ENCODE measurements around the gene TAS2R50.
A peak's percentile ranks its signal among the peaks of the same experiment; 100 is the strongest.

The TAS2R50 gene

GRCh38 chr12:10968765-10969456 is 17.8 kb downstream of the TAS2R50 start:
- TF ChIP-seq GATA2 (IDR thresholded peaks at IDR 0.05; ENCODE audit: low read depth, low read length), result no peak
- TF ChIP-seq GATA3 (IDR thresholded peaks at IDR 0.05; ENCODE audit: low read depth, low read length), result no peak

GRCh38 chr12:10967409-10967808 is 19.3 kb downstream of the TAS2R50 start:
- TF ChIP-seq GATA3 (IDR thresholded peaks at IDR 0.05; ENCODE audit: low read depth, low read length) (no peak), GATA2 (IDR thresholded peaks at IDR 0.05; ENCODE audit: low read depth, low read length) (no peak)

- TF ChIP-seq GATA2 (IDR thresholded peaks at IDR 0.05; ENCODE audit: low read depth, low read length), result no peak
- TF ChIP-seq GATA3 (IDR thresholded peaks at IDR 0.05; ENCODE audit: low read depth, low read length), result no peak
Measured at GRCh38 chr12:10966314-10966713, 20.4 kb downstream of the TAS2R50 start.

GRCh38 chr12:10965476-10965875 is 21.2 kb downstream of the TAS2R50 start:
- TF ChIP-seq GATA2 (IDR thresholded peaks at IDR 0.05; ENCODE audit: low read depth, low read length) (no peak), GATA3 (IDR thresholded peaks at IDR 0.05; ENCODE audit: low read depth, low read length) (no peak)

- TF ChIP-seq GATA2 (IDR thresholded peaks at IDR 0.05; ENCODE audit: low read depth, low read length) (no peak), GATA3 (IDR thresholded peaks at IDR 0.05; ENCODE audit: low read depth, low read length) (no peak)
Measured at GRCh38 chr12:10960211-10960610, 26.5 kb downstream of the TAS2R50 start.

- TF ChIP-seq GATA3 (IDR thresholded peaks at IDR 0.05; ENCODE audit: low read depth, low read length), result no peak
- TF ChIP-seq GATA2 (IDR thresholded peaks at IDR 0.05; ENCODE audit: low read depth, low read length), result no peak
Measured at GRCh38 chr12:10959804-10960203, 26.9 kb downstream of the TAS2R50 start.

GRCh38 chr12:10957741-10958140 is 29.0 kb downstream of the TAS2R50 start:
- no peak for TF ChIP-seq GATA3 (IDR thresholded peaks at IDR 0.05; ENCODE audit: low read depth, low read length)
- no peak for TF ChIP-seq GATA2 (IDR thresholded peaks at IDR 0.05; ENCODE audit: low read depth, low read length)

- TF ChIP-seq GATA2 (IDR thresholded peaks at IDR 0.05; ENCODE audit: low read depth, low read length) (no peak), GATA3 (IDR thresholded peaks at IDR 0.05; ENCODE audit: low read depth, low read length) (no peak)
Measured at GRCh38 chr12:10956085-10956484, 30.6 kb downstream of the TAS2R50 start.

GRCh38 chr12:10952645-10953044 is 34.1 kb downstream of the TAS2R50 start:
- TF ChIP-seq GATA3 (IDR thresholded peaks at IDR 0.05; ENCODE audit: low read depth, low read length), result no peak
- TF ChIP-seq GATA2 (IDR thresholded peaks at IDR 0.05; ENCODE audit: low read depth, low read length), result no peak

- TF ChIP-seq GATA2 (IDR thresholded peaks at IDR 0.05; ENCODE audit: low read depth, low read length) (no peak), GATA3 (IDR thresholded peaks at IDR 0.05; ENCODE audit: low read depth, low read length) (no peak)
Measured at GRCh38 chr12:10943167-10943566, 43.5 kb downstream of the TAS2R50 start.

- peak; percentile 38; the same call in 1 of the 2 replicates for TF ChIP-seq GATA3 (IDR thresholded peaks at IDR 0.05; ENCODE audit: low read depth, low read length)
- TF ChIP-seq GATA2 (IDR thresholded peaks at IDR 0.05; ENCODE audit: low read depth, low read length), result peak; percentile 44; the same call in 1 of the 2 replicates
Measured at GRCh38 chr12:10941916-10942607, 44.6 kb downstream of the TAS2R50 start.

GRCh38 chr12:10941369-10941768 is 45.3 kb downstream of the TAS2R50 start:
- no peak for TF ChIP-seq GATA2 (IDR thresholded peaks at IDR 0.05; ENCODE audit: low read depth, low read length)
- TF ChIP-seq GATA3 (IDR thresholded peaks at IDR 0.05; ENCODE audit: low read depth, low read length), result no peak

GRCh38 chr12:10940389-10940788 is 46.3 kb downstream of the TAS2R50 start:
- no peak for TF ChIP-seq GATA2 (IDR thresholded peaks at IDR 0.05; ENCODE audit: low read depth, low read length)
- no peak for TF ChIP-seq GATA3 (IDR thresholded peaks at IDR 0.05; ENCODE audit: low read depth, low read length)

- TF ChIP-seq GATA3 (IDR thresholded peaks at IDR 0.05; ENCODE audit: low read depth, low read length) (no peak), GATA2 (IDR thresholded peaks at IDR 0.05; ENCODE audit: low read depth, low read length) (no peak)
Measured at GRCh38 chr12:10939163-10939562, 47.5 kb downstream of the TAS2R50 start, which contains the start of gene TAS2R14. TSS of gene TAS2R14 (minus strand) at chr12:10939263. CDS start at chr12:10939207, 56 bp downstream.

- TF ChIP-seq GATA3 (IDR thresholded peaks at IDR 0.05; ENCODE audit: low read depth, low read length) (no peak), GATA2 (IDR thresholded peaks at IDR 0.05; ENCODE audit: low read depth, low read length) (no peak)
Measured at GRCh38 chr12:10936506-10936905, 50.2 kb downstream of the TAS2R50 start.
